WI38 (cell line): Measurements from ENCODE around the gene CD8A.

Experiments
- H3K4me3 ChIP-seq: 2 replicates; pipeline ENCODE4 v1.5.1; 2011; ENCODE audit warnings: low read depth, mild to moderate bottlenecking, control low read depth, low read length
- CTCF ChIP-seq: IDR thresholded peaks from 2 replicates; pipeline ENCODE4 v1.5.1; 2012; ENCODE audit warnings: low read depth, mild to moderate bottlenecking, control low read depth, low read length

CD8A gene

GRCh38 chr2:86788881-86789686 lies 1.6 kb downstream of the CD8A start:
- H3K4me3 ChIP-seq: no peak overlapping the region
- no peak for TF ChIP-seq CTCF

GRCh38 chr2:86788165-86788564 lies 2.5 kb downstream of the CD8A start:
- no peak overlapping the region for H3K4me3 ChIP-seq
- TF ChIP-seq CTCF: no peak

GRCh38 chr2:86787736-86788135 lies 3.0 kb downstream of the CD8A start:
- no peak for TF ChIP-seq CTCF

GRCh38 chr2:86786001-86786536 lies 4.6 kb downstream of the CD8A start:
- TF ChIP-seq CTCF: no peak
- no peak overlapping the region for H3K4me3 ChIP-seq

More at GRCh38 chr2:86787736-86788135, 3.0 kb downstream of the CD8A start:
- no peak overlapping the region for H3K4me3 ChIP-seq

GRCh38 chr2:86785456-86785855 lies 5.3 kb downstream of the CD8A start:
- H3K4me3 ChIP-seq: no peak overlapping the region
- no peak for TF ChIP-seq CTCF

- no peak overlapping the region for H3K4me3 ChIP-seq
- no peak for TF ChIP-seq CTCF
Measured at GRCh38 chr2:86783615-86784339, 6.9 kb downstream of the CD8A start.

GRCh38 chr2:86782748-86783147 lies 8.0 kb downstream of the CD8A start:
- TF ChIP-seq CTCF: no peak
- H3K4me3 ChIP-seq: no peak overlapping the region
